Neural progenitor cell (in vitro differentiated cells): Measurements from ENCODE around the gene PTPRN2. TPM values are rescaled to one million over a fixed set of nuclear protein-coding genes. Genes with fewer than 3 reads are reported as not detected.
A peak's percentile ranks its signal among the peaks of the same experiment; 100 is the strongest.

Experiments
- DNase-seq: peaks from one replicate; pipeline ENCODE4 v3.0.0-alpha.2; 2016; ENCODE audit warnings: low spot score
- H2AFZ ChIP-seq: fragments of 200-600 bp; sonication (generic); replicated peaks from 2 replicates; pipeline ENCODE4 v1.6.1; 2016; ENCODE audit warnings: antibody characterized with exemption
- H3F3A ChIP-seq: fragments of 200-600 bp; sonication (generic); 2 replicates; pipeline ENCODE4 v1.6.1; 2016; ENCODE audit warnings: antibody characterized with exemption, low read depth
- H3K27ac ChIP-seq: fragments of 200-600 bp; sonication (generic); 2 replicates; pipeline ENCODE4 v1.5.1; 2016; ENCODE audit warnings: mild to moderate bottlenecking
- H3K27me3 ChIP-seq: fragments of 200-600 bp; sonication (generic); 2 replicates; pipeline ENCODE4 v1.6.1; 2016; ENCODE audit warnings: mild to moderate bottlenecking, moderate library complexity
- H3K36me3 ChIP-seq: fragments of 200-600 bp; sonication (generic); 2 replicates; pipeline ENCODE4 v1.5.1; 2016
- H3K4me1 ChIP-seq: fragments of 200-600 bp; sonication (generic); 2 replicates; pipeline ENCODE4 v1.6.1; 2016; ENCODE audit warnings: mixed run types
- H3K4me2 ChIP-seq: fragments of 200-600 bp; sonication (generic); 2 replicates; pipeline ENCODE4 v1.6.1; 2016
- H3K4me3 ChIP-seq: fragments of 200-600 bp; sonication (generic); 2 replicates; pipeline ENCODE4 v1.5.1; 2016
- H3K79me2 ChIP-seq: fragments of 200-600 bp; sonication (generic); 2 replicates; pipeline ENCODE4 v1.6.1; 2016; ENCODE audit warnings: low read depth
- H3K9ac ChIP-seq: fragments of 200-600 bp; sonication (generic); 2 replicates; pipeline ENCODE4 v1.6.1; 2016
- H3K9me3 ChIP-seq: fragments of 200-600 bp; sonication (generic); 2 replicates; pipeline ENCODE4 v1.5.1; 2016; ENCODE audit warnings: low read depth
- H4K20me1 ChIP-seq: fragments of 200-600 bp; sonication (generic); 2 replicates; pipeline ENCODE4 v1.6.1; 2016; ENCODE audit warnings: low read depth
- H3K27ac Mint-ChIP-seq: 3 replicates; pipeline ENCODE4 v1.8.0; 2021; ENCODE audit warnings: mixed read lengths
- H3K27me3 Mint-ChIP-seq: 2 replicates; pipeline ENCODE4 v1.8.0; 2022; ENCODE audit warnings: low read depth, mild to moderate bottlenecking, inconsistent platforms, moderate library complexity, mixed read lengths; ENCODE audit not compliant: insufficient read depth
- H3K36me3 Mint-ChIP-seq: 3 replicates; pipeline ENCODE4 v1.8.0; 2021; ENCODE audit warnings: mixed read lengths
- H3K4me1 Mint-ChIP-seq: 3 replicates; pipeline ENCODE4 v1.8.0; 2021; ENCODE audit warnings: mixed read lengths
- H3K4me3 Mint-ChIP-seq: 3 replicates; pipeline ENCODE4 v1.8.0; 2021; ENCODE audit warnings: mild to moderate bottlenecking, moderate library complexity, mixed read lengths
- H3K9me3 Mint-ChIP-seq: 3 replicates; pipeline ENCODE4 v1.8.0; 2020; ENCODE audit warnings: mixed read lengths
- CTCF ChIP-seq: fragments of 200-600 bp; sonication (generic); IDR thresholded peaks from 2 replicates; pipeline ENCODE4 v1.5.1; 2017; ENCODE audit warnings: antibody characterized with exemption, mild to moderate bottlenecking
- EZH2 ChIP-seq: fragments of 200-600 bp; sonication (generic); IDR thresholded peaks from 2 replicates; pipeline ENCODE4 v1.6.1; 2017; ENCODE audit warnings: antibody characterized with exemption, mild to moderate bottlenecking, moderate library complexity
- EZH2phosphoT487 ChIP-seq: fragments of 200-600 bp; sonication (generic); IDR thresholded peaks from 2 replicates; pipeline ENCODE4 v1.6.1; 2017; ENCODE audit warnings: antibody characterized with exemption
- total RNA-seq: library from RNA; depleted of rRNA; stranded (reverse); fragments of >200 nt; gene quantifications from 2 replicates; pipeline ENCODE4 v1.2.3, GENCODE V29; 2015; ENCODE audit warnings: low replicate concordance

Gene PTPRN2
- total RNA-seq, 1 donor from 2014 or later, result 3.0 TPM

DNA sequence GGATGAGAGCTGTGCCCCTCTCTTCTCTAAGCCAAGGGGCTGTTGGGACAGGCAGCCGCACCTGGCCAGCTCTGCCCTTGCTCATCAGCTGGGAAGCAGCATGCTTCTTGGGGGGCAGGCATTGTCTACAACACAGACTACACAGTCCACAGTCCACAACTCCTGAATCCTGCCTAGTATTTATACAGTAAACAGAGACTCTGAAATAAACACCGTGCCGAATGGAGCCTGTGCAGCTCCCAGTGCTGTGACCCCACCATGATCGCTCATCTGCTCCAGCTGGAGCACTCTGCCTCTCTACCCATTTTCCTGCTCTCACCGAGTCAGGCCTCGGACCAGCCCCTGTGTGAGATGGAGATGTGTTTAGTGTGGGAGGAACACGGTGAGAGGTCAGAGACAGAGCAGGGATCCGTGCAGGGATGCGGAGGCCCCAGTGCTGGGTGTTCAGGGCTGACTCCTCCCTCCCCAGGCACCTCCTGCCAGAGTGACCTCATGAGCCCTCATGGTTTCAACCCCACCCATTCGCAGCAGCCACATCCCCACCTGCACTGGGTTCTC lies 642.8 kb downstream of the PTPRN2 start:
- Histone ChIP-seq H3F3A (no peaks in the 10 kb centered on the region), H4K20me1 (no peaks in the 10 kb centered on the region), H3K79me2 (no peaks in the 10 kb centered on the region), H3K4me1 (no peaks in the 10 kb centered on the region), H3K9me3 (peaks cover 9% of the 10 kb centered on the region), H3K9ac (no peak overlapping the region), H3K27me3 (no peaks in the 10 kb centered on the region), H3K36me3 (no peaks in the 10 kb centered on the region), H2AFZ (no peak overlapping the region), H3K4me3 (no peak overlapping the region), H3K27ac (no peak overlapping the region), H3K4me2 (no peak overlapping the region)
- peaks cover 3% of the 10 kb centered on the region for H3K36me3 Mint-ChIP-seq
- DNase-seq, result no peak
- no peak overlapping the region for H3K4me3 Mint-ChIP-seq
- H3K9me3 Mint-ChIP-seq, result peaks cover 34% of the 10 kb centered on the region
- TF ChIP-seq EZH2phosphoT487, result no peak
- TF ChIP-seq CTCF, result no peak
- TF ChIP-seq EZH2, result no peak
- no peak overlapping the region for H3K27ac Mint-ChIP-seq
- H3K4me1 Mint-ChIP-seq, result peaks cover 11% of the 10 kb centered on the region
- peaks cover 4% of the 10 kb centered on the region for H3K27me3 Mint-ChIP-seq

DNA sequence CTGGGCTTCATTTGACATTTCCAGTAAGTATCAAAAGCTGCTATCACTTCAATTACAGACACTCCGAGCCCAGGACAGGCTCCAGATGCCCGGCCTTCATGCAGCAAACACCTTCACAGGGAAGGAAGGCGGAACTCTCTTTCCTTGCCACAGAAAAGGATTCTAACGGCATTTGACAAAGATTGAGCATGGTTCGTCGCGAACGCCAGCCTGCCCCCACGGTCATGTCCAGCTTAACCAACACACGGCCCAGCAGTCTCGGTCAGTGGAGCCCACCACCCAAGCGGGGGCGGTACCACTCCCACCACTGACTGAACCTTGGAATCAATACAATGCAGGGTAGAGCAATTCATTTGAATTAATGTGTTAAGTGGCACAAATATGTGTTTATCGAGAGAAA lies 643.6 kb downstream of the PTPRN2 start:
- Histone ChIP-seq H3K27me3 (no peaks in the 10 kb centered on the region), H3K4me2 (no peak overlapping the region), H3K4me1 (no peaks in the 10 kb centered on the region), H3K4me3 (no peak overlapping the region), H4K20me1 (no peaks in the 10 kb centered on the region), H3K27ac (no peak overlapping the region), H3K79me2 (no peaks in the 10 kb centered on the region), H3K9ac (no peak overlapping the region), H3K9me3 (peaks cover 9% of the 10 kb centered on the region), H2AFZ (no peak overlapping the region), H3K36me3 (no peaks in the 10 kb centered on the region), H3F3A (no peaks in the 10 kb centered on the region)
- Mint-ChIP-seq H3K4me3 (no peak overlapping the region), H3K4me1 (peaks cover 11% of the 10 kb centered on the region), H3K27ac (no peak overlapping the region), H3K9me3 (peaks cover 32% of the 10 kb centered on the region), H3K27me3 (peaks cover 4% of the 10 kb centered on the region), H3K36me3 (peaks cover 3% of the 10 kb centered on the region)
- DNase-seq, result no peak
- no peak for TF ChIP-seq EZH2
- no peak for TF ChIP-seq CTCF
- TF ChIP-seq EZH2phosphoT487, result no peak

GRCh38 chr7:157943561-157943960 lies 644.1 kb downstream of the PTPRN2 start:
- no peak for DNase-seq
- H3F3A ChIP-seq, result no peaks in the 10 kb centered on the region
- H3K79me2 ChIP-seq, result no peaks in the 10 kb centered on the region
- H3K27ac Mint-ChIP-seq, result peak overlapping the region; percentile 33
- no peak overlapping the region for H3K4me2 ChIP-seq
- no peak overlapping the region for H3K4me3 Mint-ChIP-seq
- H3K36me3 Mint-ChIP-seq, result peaks cover 3% of the 10 kb centered on the region
- no peak overlapping the region for H2AFZ ChIP-seq
- H4K20me1 ChIP-seq, result no peaks in the 10 kb centered on the region
- H3K4me1 Mint-ChIP-seq, result peaks cover 11% of the 10 kb centered on the region
- no peak overlapping the region for H3K27ac ChIP-seq
- H3K4me3 ChIP-seq, result no peak overlapping the region
- H3K27me3 ChIP-seq, result no peaks in the 10 kb centered on the region
- TF ChIP-seq EZH2 (no peak), EZH2phosphoT487 (no peak), CTCF (no peak)
- peaks cover 32% of the 10 kb centered on the region for H3K9me3 Mint-ChIP-seq
- H3K4me1 ChIP-seq, result no peaks in the 10 kb centered on the region
- H3K36me3 ChIP-seq, result no peaks in the 10 kb centered on the region
- peaks cover 4% of the 10 kb centered on the region for H3K27me3 Mint-ChIP-seq
- no peak overlapping the region for H3K9ac ChIP-seq
- peaks cover 9% of the 10 kb centered on the region for H3K9me3 ChIP-seq
